WTC11 (cell line): ENCODE data around the gene SHISA9.

Source experiments
- CREB1 ChIP-seq: sonication (generic); formaldehyde crosslinking; IDR thresholded peaks from 2 replicates; pipeline ENCODE4 v1.8.0; 2023; ENCODE audit warnings: mild to moderate bottlenecking, missing genetic modification reagents
- CTCF ChIP-seq: fragments of 200-600 bp; IDR thresholded peaks from 2 replicates; pipeline ENCODE4 v1.8.0; 2022; ENCODE audit warnings: antibody characterized with exemption
- USF2 ChIP-seq: sonication (generic); formaldehyde crosslinking; IDR thresholded peaks from 2 replicates; pipeline ENCODE4 v1.8.1; 2023; ENCODE audit warnings: mild to moderate bottlenecking, missing genetic modification reagents, moderate library complexity

DNA sequence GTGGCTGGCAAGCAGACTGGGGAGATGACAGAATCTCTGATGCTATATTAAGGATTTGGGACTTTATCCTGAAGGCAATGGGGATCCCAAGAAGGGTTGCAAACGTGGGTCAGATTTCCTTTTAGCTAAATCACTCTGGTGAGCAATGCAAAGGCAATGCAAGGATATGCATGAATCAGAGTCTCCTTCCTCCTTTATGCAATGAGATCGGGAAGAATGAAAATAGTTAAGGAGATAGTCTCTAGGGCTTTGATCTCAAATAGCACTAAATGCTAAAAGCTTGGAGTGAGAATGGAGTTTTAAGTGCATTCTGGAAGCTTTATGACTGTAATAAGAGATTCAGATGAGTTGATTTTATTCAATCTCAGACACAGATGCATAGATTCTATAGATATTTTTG lies 27.2 kb upstream of the SHISA9 start:
- no peak for TF ChIP-seq CTCF
- TF ChIP-seq USF2 (CRISPR knock-in tag): no peak
- TF ChIP-seq CREB1 (CRISPR knock-in tag): no peak
